Keratinocyte (primary cell): ENCODE data around the gene BCL11B. TPM values are rescaled to one million over a fixed set of nuclear protein-coding genes. Genes with fewer than 3 reads are reported as not detected.

Experiments
- DNase-seq: peaks from one replicate; pipeline ENCODE4 v3.0.0-alpha.2; 2011; ENCODE audit warnings: low read depth, missing footprints, low spot score
- FAIRE-seq: peaks from 2 replicates; lab custom pipeline; 2011; peaks lifted over from hg19 to GRCh38; lab: Jason Lieb, UNC
- H2AFZ ChIP-seq: 2 replicates; pipeline ENCODE4 v1.6.0; 2012; ENCODE audit warnings: low read length, control low read depth, inconsistent platforms; ENCODE audit not compliant: control insufficient read depth
- H3K27ac ChIP-seq: 2 replicates; pipeline ENCODE4 v1.5.1; 2011; ENCODE audit warnings: low read length; ENCODE audit not compliant: control insufficient read depth, insufficient read depth
- H3K27me3 ChIP-seq: 3 replicates; pipeline ENCODE4 v1.6.0; 2011; ENCODE audit warnings: low read length; ENCODE audit not compliant: control insufficient read depth, insufficient read depth; ENCODE audit errors: extremely low read depth
- H3K36me3 ChIP-seq, 2 experiments: 2 replicates in 1 of 2; 3 replicates in 1 of 2; pipeline ENCODE4 v1.5.1; 2011; ENCODE audit warnings: low read length in 2 of 2, mild to moderate bottlenecking in 1 of 2; ENCODE audit not compliant: control insufficient read depth in 2 of 2, insufficient read depth in 2 of 2; ENCODE audit errors: extremely low read depth in 1 of 2
- H3K4me1 ChIP-seq: 3 replicates; pipeline ENCODE4 v1.5.1; 2011; ENCODE audit warnings: low read length; ENCODE audit not compliant: control insufficient read depth, insufficient read depth; ENCODE audit errors: extremely low read depth
- H3K4me2 ChIP-seq: 3 replicates; pipeline ENCODE4 v1.6.0; 2011; ENCODE audit warnings: low read depth, low read length; ENCODE audit not compliant: control insufficient read depth, insufficient read depth; ENCODE audit errors: extremely low read depth
- H3K4me3 ChIP-seq, 3 experiments: fragments of 200-600 bp in 1 of 3; sonication (generic) in 1 of 3; 2 replicates in 2 of 3; 3 replicates in 1 of 3; pipeline ENCODE4 v1.5.1; 2011 to 2016; ENCODE audit warnings: low read length in 3 of 3, mild to moderate bottlenecking in 3 of 3, control low read depth in 2 of 3, inconsistent platforms in 1 of 3, low read depth in 1 of 3, mixed read lengths in 1 of 3, mixed run types in 1 of 3, moderate library complexity in 1 of 3; ENCODE audit not compliant: control insufficient read depth in 2 of 3, insufficient read depth in 2 of 3; ENCODE audit errors: extremely low read depth in 1 of 3
- H3K79me2 ChIP-seq: 2 replicates; pipeline ENCODE4 v1.6.0; 2012; ENCODE audit warnings: low read length; ENCODE audit not compliant: control insufficient read depth, insufficient read depth
- H3K9ac ChIP-seq: 3 replicates; pipeline ENCODE4 v1.6.0; 2011; ENCODE audit warnings: low read length; ENCODE audit not compliant: control insufficient read depth, insufficient read depth; ENCODE audit errors: extremely low read depth
- H3K9me1 ChIP-seq: 3 replicates; pipeline ENCODE4 v1.6.0; 2011; ENCODE audit warnings: low read length; ENCODE audit not compliant: control insufficient read depth, insufficient read depth; ENCODE audit errors: extremely low read depth
- H3K9me3 ChIP-seq: 2 replicates; pipeline ENCODE4 v1.5.1; 2012; ENCODE audit warnings: low read depth, low read length; ENCODE audit not compliant: control insufficient read depth
- H4K20me1 ChIP-seq: 3 replicates; pipeline ENCODE4 v1.6.0; 2011; ENCODE audit warnings: low read length; ENCODE audit not compliant: control insufficient read depth, insufficient read depth; ENCODE audit errors: extremely low read depth
- CTCF ChIP-seq, 3 experiments: IDR thresholded peaks in 1 of 3; conservative IDR thresholded peaks in 1 of 3; optimal IDR thresholded peaks in 1 of 3; 2 replicates in 2 of 3; 3 replicates in 1 of 3; pipeline versions ENCODE3 to v1.5.1; 2011; ENCODE audit warnings: low read length in 3 of 3, mild to moderate bottlenecking in 3 of 3, moderate library complexity in 2 of 3, control low read depth in 1 of 3, inconsistent platforms in 1 of 3; ENCODE audit not compliant: insufficient read depth in 2 of 3; ENCODE audit errors: extremely low read depth in 1 of 3
- EZH2 ChIP-seq: IDR thresholded peaks from one replicate; pipeline ENCODE4 v1.6.1; 2012; ENCODE audit warnings: inconsistent platforms, mild to moderate bottlenecking, low read length, moderate library complexity
- dilution Hi-C: fragments of 300-500 bp; cut with MboI; formaldehyde crosslinking; loops from one replicate; pipeline ENCODE4 v1.7.0; 2020; ENCODE audit warnings: low sequenced_read_pairs; ENCODE audit not compliant: extremely low pct_ligation_motif_present
- polyA plus RNA-seq, 5 experiments: library from polyadenylated mRNA; depleted of rRNA in 3 of 5; stranded (reverse) in 3 of 5; stranded (forward) in 1 of 5; unstranded in 1 of 5; fragments of >200 nt; gene quantifications; 1 replicate in 1 of 5; 2 replicates in 3 of 5; 3 replicates in 1 of 5; pipeline versions ENCODE4 v1.2.1 to v1.2.3, GENCODE V29; 2011 to 2012; ENCODE audit warnings: missing spikeins in 2 of 5, low read depth in 1 of 5, low replicate concordance in 1 of 5

The BCL11B gene
- polyA plus RNA-seq, 1 donor (not counting 4 experiments of a cell fraction or from before 2014, with no cell fraction given) = 5.2 TPM

DNA sequence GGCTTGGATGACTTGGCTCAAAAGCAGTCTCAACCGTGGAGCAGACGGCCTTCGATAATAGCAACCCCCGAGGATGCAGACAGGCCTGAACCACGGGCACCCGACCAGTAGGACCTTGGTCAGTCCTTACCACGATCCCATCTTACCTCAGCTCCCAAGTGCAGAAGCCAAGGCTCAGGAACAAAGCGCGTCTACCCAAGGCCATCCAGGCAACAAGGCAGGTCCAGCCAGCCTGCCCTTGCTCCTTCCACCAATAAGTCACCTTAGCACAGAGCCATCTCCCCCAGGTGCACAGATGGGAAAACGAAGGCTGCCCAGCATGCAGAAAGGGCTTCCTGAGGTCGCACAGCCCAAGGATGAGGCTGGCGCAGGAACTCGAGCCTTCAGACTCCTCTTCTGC is 77.3 kb downstream of the BCL11B start:
- H3K9me3 ChIP-seq = no peaks in the 10 kb centered on the region
- no peak for FAIRE-seq
- no peaks in the 10 kb centered on the region for H3K27me3 ChIP-seq
- no peaks in the 10 kb centered on the region for H4K20me1 ChIP-seq
- peaks cover 76% of the 10 kb centered on the region for H3K79me2 ChIP-seq
- DNase-seq = no peak
- H3K4me1 ChIP-seq = peaks cover 12% of the 10 kb centered on the region
- no peak overlapping the region for H3K4me2 ChIP-seq
- dilution Hi-C loops = no loop called here
- no peak overlapping the region for H3K9ac ChIP-seq
- no peak overlapping the region for H3K27ac ChIP-seq
- H2AFZ ChIP-seq = no peak overlapping the region
- TF ChIP-seq CTCF (optimal IDR thresholded peaks at IDR 0.05 in 1 of 3, IDR thresholded peaks at IDR 0.05 in 1 of 3, conservative IDR thresholded peaks at IDR 0.05 in 1 of 3; ENCODE audit: extremely low read depth in 1 of 3, insufficient read depth in 2 of 3, low read length in 3 of 3) = no peak
- H3K36me3 ChIP-seq = peaks cover 18 to 20% of the 10 kb centered on the region in 2 experiments
- no peak overlapping the region for H3K4me3 ChIP-seq
- peaks cover 2% of the 10 kb centered on the region for H3K9me1 ChIP-seq

DNA sequence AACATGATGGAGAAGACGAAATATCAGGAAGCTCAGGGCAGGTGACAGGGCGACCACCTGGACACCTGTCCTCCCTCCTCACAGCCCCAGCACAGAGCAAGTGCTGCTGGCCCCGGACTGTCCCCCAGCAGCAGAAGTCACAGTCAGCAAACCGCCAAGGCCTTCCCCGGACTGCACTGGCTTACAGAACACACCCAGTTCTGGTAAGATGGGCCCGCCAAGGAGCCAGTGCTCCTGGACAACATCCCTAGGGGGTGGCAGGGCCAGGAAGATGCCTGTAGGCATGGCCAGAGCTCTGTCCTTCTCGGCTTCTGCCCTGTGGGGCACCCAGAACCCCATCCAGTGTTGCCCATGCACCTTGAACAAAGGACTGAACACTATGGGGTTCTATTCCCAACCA is 77.9 kb downstream of the BCL11B start:
- Histone ChIP-seq H3K79me2 (peaks cover 77% of the 10 kb centered on the region), H3K4me3 (no peak overlapping the region), H3K9me3 (no peaks in the 10 kb centered on the region), H3K9me1 (peaks cover 2% of the 10 kb centered on the region), H3K9ac (no peak overlapping the region), H3K27me3 (no peaks in the 10 kb centered on the region), H3K36me3 (peaks cover 17 to 18% of the 10 kb centered on the region in 2 experiments), H3K4me2 (no peak overlapping the region), H2AFZ (no peak overlapping the region), H3K4me1 (peaks cover 18% of the 10 kb centered on the region), H3K27ac (no peak overlapping the region), H4K20me1 (no peaks in the 10 kb centered on the region)
- TF ChIP-seq CTCF (optimal IDR thresholded peaks at IDR 0.05 in 1 of 3, IDR thresholded peaks at IDR 0.05 in 1 of 3, conservative IDR thresholded peaks at IDR 0.05 in 1 of 3; ENCODE audit: extremely low read depth in 1 of 3, insufficient read depth in 2 of 3, low read length in 3 of 3) (no peak), EZH2 (no peak)
- dilution Hi-C loops = no loop called here
- DNase-seq (no peak), FAIRE-seq (no peak)
